OCI-M1 (cell line): Measurements from ENCODE around the gene UBE3B.

Experiments
- DNase-seq: peaks from one replicate; lab custom pipeline; 2025; lab: John Stamatoyannopoulos, UW

UBE3B gene

DNA sequence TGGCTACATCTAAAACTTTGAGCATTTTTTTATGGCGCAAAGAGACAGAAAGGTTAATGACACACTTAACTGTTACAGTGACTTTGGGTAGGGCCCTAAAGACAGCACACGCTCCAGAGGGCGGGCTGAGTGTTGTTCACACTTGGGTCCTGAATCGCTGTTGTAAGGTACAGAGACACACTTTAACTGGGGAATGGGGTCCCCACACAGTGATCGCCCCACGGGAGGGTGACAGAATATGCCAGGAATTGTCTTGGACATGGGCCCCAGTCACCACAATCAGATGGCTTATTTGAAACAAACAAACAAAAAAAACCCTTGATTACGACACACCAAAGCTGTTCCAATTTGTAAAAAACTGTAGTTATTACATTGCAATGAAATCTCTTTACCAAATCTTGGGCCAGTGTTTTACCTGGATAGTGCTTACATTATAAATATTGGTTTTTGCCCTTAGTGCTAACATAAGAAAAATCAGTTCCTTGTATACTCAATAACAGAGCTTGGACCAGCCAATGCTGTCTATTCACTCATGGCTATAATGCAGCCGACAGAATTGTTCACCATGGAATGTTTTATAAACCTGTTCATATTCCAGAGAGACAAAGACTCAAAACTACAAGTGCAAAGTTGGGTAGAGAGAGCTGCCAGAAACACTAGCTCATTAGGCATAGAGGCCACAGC is 28.6 kb upstream of the UBE3B start:
- no peak for DNase-seq

DNA sequence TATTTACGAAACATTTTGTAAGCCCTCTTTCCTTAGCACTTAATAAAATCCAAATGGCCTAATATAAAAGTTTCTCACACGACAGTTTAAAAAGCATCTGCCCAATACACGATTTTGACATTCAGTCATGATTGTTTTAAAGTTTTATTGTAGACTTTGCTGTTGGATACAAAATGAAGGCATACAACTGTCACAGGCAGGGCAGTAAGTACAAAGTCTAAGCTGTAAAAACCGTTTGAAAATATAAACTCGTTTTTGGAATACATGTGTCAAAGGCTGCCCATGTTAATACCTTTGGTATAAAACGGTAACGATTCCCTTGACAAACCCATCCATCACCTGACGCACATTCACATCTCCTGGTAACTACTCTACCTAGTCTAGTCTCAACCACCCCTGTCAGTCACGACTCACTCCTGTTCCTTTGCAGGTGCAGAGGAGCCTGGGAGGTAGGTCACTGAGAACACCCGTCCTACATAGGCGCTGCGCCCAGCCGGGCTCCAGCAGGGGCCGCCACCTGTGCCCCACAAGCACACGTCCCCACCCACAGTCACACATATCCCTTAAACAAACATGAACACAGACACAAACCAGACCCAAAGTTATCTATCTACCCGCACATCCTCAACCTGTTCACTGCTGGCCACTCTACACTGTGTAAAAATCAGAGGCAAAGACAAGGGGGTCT is 27.4 kb upstream of the UBE3B start:
- no peak for DNase-seq

DNA sequence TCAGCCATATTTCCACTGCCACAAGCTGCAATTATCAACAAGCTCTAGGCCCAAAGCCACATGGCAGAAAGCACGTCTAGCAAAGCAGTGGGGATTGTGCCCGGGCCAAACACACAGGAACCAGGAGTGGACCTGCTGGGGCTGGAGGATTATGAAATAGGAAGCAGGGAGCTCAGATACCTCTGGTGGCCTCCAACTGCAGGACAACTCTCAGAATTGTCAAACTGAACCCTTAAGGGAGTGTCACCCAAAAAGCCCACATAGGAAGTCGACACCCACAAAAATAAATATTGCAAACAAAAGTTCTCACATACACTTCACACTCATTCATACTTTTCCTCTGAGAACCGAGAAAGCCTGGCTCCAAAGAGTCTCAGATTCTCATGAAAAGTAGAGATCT is 26.5 kb upstream of the UBE3B start:
- no peak for DNase-seq

DNA sequence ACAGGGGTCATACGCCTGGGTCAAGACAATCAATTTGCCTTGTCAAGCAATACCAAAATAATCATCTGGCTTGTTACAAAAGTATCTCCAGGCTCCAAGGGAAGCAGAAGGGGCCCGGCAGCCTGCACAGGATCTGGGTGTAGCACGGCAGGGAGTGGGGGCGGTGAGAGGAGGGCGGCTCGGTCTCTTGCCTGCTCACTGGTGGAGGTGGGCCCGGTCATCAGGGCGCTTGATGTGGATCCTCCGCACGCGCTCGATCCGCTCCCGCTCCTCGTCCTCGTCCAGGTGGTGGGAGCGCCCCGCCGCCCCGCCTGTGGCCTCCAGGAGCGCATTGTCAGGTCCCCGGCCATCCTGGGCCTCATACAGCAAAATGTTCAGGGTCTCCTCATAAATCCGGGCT is 26.0 kb upstream of the UBE3B start:
- DNase-seq: no peak

DNA sequence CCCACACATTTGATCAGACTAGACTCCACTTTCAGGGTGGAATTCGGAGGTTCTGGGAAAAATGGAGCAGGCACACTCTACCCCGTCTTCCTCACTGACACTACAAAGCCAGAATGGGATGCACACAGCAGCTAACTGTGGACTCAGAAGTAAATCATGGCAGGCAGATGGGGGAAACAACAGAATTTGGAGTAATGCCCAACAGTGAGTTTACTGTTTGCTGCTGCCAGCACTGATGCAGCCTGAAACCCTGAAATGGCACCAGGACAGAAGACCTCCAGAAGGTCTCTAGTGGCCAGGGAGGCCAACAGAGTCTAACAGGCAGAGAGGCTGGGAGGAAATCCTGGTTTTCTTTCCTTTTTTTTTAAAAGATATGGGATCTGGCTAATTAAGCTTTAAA is 24.9 kb upstream of the UBE3B start:
- no peak for DNase-seq

DNA sequence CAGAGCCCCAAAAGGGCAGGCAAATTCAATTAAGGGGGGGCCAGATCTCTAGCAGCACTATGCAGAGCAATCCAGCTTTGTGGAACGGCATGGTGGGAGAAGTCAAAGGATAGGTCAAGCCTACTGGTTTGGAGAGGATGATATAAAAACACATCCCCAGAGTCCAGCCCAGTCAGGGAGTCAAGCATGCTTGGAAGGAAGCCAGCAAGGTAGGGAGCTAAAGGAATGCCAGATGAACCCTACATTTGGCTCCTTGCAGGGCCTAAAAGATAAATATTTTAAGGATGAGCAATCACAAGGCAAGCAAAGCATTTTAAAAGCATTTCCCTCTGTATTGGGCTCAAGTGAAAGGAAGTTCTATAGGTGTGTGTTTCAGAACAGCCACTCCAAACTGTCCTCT is 21.7 kb upstream of the UBE3B start:
- DNase-seq: no peak

DNA sequence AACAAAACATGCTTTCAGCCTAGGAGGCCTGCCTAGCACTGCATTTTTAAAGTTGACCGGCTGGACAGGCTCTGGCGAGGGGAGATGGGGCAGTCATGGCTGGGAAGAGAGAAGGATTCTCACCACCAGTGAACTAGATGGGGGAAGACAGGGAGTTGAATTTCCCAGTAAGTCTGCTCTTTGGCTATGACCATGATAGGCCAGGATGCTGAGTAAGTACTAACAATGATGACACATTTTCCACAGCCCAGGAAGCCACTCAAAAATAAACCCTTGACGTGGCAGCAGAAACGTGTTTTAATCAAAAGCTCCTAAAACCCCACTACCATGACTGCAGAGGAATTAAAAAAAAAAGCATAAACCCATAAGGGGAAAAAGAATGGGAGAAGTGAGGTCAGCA is 19.3 kb upstream of the UBE3B start:
- DNase-seq: no peak

DNA sequence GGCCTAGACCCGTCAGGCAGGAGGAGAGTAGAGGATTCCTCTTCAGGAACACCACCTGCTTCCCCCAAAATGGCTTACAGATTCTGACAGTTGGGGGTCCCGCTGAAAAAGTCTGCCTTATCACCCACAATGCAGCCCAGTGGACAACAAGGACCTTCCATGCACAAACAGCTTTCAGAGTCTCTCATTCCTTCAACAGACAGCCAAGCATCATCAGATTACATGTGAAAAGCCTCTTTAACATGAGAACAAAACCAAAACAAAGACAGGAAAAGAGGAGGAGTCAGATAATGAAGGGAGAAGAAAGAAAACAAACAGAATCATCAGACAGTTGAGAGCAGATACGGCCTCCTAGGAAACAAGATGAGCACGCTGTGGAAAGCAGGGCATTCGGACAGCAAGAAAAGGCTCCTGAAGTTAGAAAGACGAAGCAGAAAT is 18.6 kb upstream of the UBE3B start:
- DNase-seq: no peak

DNA sequence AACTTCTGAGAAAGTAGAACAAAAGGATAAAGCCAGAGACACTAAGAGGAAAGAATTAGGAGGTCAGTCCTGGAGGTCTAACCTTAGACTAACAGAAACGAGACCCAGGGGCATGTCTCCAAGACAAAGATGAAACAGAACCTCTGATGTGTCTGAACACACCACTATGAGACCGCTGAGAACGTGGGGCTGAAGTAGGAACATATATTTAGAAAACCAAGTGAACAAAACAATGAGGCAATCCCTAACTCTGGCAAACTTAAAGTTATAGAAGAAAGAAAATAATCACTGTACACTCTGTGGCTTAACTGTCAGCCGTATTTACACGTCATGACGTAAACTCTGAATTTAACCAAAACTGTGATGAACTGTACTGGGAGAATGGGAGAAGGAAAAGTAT is 18.2 kb upstream of the UBE3B start:
- DNase-seq: no peak

DNA sequence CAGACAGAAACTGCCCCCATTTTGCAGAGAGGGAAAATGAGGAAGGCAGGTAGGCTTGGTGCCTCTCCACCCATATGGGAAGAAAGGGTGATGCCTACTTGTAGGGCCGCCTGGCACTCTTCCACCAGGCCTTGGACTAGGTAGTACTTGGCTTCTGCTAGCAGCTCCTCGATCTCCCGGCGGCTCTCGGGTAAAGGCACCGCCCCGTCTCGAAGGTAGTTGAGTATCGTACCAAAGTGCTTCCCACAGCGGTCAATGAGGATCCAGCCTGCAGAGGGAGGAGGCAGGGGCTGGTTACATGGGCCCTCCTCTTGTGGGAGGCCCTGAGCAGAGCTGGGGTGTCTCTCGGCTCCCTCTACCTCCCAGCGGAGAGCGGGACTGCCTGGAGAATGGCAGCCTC is 16.9 kb upstream of the UBE3B start:
- DNase-seq: no peak

DNA sequence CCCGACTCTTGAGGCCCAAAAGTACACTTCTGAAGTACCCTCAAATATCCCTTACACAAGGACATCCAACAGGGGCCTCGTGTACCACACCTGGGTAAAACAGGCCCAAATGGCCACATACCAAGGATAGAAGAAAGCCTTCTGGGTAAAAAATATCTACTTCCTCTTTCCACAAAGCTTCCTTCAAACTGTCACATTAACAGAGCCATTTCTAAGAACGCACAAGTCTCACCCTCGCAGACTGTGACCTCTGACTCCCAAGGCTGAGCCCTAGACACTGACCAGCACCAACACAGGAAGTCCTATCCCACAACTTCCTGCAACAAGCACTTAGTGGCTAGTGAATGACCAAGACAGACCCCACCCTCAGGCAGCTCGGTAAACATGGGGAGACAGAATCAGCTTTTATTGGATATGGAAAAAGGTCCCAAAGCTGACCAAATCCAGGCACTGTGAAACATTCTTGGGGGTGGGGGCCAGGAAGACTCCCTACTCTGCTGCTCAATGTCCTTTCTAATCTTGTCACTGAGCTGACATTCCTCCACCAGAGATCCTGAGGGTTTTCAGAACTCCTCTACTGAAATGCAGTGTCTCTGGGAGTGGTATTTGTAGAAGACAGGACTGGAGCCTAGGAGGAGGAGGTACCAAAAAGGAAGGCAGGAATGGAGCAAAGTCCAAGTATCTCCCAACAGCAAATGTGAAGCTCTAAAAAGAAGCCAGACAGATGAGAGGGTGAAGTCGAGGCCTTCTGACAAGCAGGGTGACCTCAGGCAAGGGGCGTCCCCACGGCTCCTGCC is 16.2 kb upstream of the UBE3B start:
- DNase-seq: peak; percentile 94

DNA sequence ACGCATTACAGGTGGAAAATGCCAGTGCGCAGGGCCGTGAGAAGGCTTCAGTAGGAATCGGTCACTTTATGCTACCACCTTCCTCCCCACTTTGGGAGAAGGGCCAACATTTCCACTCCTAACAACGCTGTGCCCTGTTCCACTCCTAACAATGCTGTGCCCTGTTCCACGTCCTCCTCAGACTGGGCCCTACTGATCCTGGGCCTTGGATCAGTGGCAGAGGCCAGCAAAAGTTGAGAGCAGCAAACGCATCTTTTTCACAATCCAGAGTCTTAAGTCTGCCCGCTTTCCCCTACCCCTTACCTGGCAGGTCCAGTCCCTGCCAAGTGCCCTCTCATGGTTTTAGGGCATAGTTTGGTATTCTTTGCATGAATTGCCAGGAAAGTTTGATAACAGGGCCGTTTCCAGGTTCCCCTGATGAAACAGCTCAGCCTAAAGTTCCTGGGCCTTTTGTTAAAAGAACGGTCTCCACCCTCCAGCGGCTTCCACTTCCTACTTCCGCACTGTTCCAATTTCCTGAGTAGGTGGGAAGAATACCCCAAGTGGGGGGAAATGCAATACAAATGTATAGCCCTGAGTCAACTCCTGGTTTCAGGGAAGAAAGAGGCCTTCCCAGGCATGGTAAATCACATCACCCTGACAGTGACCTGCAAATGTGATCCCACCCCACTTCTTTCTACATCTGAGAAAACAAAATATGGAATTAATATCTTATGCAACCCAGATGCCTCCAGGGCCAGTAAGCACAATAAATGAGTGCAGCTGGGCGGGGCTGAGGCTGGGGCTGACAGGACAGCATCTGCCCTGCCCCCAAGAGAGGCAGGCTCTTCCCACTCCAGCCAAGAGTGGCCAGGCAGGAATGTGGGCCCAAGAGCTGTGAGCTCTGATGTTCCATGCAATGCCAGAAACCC is 15.3 kb upstream of the UBE3B start:
- no peak for DNase-seq

DNA sequence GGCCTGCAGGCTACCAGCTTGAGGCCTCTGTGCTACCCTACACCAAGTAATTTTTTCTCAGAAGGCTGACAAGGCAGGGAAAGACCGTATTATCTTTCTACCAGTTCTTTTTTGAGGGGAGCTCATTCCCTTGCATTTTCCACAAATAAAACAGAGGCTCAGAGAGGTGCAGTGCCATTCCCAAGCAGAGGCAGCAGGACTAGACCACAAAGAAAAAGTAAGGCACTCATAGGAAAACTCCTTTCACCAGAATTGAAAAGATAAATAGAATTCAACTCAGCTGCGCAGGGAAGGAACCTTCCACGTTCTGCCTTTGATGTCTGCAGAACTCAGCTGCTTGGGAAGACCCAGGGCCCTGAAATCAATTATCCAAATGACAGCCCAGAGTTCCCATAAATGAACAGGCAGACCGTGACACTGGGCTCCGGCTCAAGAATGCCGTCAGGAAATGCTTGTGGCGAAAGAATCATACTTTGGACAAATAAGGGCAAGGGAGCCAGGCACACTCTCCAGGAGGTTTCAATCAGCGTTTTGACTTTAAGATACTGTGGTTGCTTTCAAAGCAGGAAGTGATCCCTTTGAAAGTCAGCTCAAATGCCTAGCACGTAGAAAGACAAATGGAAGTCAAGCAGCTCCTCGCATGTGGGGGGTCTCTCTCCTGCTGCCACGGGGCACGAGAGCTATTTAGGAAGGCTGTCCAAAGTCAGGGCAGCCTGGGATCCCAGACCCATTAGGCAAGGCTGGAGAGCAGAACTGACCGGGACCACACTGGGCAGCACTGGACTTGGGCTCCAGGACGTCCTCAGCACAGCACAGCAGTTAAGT is 14.4 kb upstream of the UBE3B start:
- no peak for DNase-seq

DNA sequence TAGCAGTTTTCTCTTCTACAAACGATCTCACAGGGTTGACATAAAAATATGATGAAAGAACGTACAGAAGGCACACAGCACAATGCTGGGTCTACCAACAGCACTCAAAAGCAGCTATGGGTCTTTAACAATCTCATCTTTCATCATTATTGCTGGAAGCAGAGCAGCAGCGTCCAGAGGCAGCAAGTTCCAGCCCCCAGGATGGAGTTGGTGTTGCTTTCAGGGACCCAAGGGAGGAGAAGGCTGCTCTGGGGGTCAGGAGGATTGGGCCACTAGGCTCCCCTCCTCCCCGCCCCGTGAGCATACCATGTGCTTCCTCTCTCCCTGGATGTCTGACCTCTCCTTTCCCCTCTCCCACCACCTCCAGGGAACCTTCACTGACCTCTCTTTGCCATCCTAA is 13.7 kb upstream of the UBE3B start:
- no peak for DNase-seq

DNA sequence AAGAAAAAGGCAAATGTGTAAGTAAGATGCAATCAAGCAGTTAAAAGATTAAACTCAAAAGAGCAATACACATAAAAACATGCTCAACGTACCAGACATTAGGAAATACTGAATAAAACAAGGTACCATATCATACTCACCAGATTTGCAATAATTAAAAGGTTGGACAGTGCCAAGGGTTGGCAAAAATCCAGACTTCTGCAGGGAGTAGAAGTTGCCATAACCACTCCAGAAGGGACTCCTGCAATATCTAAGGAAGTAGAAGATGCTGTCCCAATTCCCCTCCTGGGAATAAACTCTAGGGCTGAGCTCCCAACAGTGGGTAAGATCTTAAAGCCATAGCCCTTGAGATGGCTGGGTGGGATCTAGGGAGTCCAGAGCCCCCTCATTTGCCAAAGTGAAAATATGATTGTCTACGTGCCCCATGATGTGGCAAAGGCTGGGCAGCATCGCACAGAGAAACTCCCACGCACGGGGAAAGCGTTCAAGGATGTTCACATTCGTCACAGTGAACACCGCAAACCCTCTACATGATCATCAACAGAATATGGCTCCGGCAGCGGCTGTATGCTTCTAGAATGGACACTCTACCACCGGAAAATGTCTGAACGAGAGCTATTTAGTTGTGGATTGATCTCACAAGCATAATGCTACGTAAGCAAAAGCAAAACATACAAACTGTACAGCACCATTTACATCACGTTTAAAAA is 12.6 kb upstream of the UBE3B start:
- no peak for DNase-seq

DNA sequence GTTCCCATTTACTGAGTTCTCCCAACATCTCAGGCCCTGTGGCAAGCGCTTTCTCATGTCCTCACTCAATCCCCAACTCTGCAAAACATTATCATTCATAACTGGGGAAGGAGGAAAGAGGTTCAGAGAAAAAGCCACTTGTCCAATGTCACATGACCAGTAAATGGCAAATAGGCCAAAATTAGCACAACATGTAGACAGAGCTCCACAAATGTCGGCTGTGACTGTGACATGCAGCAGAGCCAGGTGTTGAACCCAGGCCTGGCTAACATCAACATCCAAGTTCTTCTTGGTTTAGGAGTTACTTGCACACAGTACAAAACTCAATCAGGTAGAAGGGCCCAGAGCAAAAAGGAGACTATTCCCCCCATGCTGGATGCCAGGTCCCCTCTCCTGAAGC is 11.1 kb upstream of the UBE3B start:
- no peak for DNase-seq

DNA sequence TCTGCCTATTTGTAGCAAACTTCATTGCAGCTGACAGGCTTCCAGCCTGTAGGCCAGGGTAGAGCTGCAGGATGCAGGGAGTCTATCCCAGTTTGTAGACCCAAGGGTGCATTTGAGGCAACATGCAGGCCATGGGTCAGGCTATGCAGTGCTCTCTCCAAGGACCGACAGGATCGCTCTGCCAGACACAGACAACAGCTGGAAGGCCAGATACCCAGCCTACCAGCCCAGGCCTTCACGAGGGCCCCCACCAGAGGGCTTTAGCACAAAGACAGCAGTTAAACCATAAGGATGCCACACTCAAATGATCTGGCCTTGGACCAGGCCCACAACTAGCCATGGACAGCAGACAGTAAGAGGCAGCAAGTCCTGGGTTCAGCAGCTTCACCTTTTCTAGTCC is 10.6 kb upstream of the UBE3B start:
- no peak for DNase-seq

DNA sequence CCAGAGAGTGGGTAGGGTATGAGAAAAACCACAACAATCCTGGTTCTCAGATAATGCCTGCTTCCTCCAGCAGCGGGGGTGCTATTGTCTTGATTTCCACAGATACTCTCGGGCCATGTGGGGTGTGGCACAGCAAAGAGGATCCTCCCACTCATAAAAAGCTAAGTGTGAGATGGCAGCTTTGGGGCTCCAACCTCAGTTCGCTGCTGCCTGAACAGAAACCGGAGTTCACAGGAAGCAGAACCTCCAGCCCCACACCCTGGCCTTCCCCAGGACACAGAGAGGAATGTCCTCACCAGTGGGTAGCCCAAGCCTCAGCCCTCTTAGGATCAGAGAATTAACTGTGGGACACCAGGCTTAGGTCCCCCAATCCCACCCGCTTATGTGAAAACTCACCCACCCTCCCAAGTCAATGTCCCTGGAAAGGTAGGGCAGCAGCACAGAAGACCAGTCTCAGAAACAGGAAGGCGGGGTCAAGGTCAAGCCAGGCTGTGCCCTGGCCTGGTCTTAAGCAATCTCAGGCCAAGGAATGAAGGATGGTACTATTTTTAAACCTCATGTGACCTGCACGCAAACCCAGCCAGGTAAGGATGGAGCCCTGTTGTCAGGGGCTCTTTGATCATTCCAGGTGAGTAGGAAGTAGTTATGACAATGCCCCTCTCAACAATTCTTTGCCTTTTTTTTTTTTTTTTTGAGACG is 9.3 kb upstream of the UBE3B start:
- DNase-seq: peak; percentile 81

DNA sequence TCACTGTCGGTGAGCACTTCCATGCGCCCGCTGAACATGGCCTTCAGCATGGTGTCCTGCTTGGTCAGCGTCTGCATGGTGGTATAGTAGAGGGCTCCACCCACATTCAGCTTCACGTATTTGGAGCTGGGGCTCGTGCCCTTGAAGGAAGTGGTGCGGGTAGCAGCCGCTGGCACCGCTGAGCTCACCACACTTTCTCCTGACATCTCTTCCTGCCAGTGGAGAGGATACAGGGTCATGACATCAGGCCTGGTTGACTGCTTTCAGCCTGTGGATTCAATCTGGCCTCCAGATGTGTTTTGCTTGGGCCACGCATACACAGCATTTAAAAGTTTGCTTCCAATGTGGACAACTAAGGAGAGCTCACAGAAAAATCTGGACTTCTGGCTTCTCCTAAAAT is 7.9 kb upstream of the UBE3B start:
- no peak for DNase-seq

DNA sequence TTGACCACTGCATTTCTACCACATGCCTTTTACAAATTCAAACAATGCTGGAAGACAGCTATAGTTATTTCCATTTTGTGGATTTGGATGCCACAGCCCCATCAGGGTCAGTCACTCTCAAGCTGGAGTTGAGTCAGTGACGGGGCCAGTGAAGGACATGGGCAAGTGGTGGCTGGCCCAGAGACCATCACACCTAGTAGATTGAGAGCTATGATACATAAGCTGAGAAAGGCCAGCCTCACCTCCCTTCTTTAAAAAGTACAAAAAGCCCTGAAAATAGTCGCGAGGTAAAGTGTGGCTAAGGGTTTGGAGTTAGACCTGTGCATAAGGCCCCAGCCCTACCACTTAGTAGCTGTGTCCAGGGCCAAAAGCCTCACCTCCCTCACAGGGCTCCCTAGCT is 4.4 kb upstream of the UBE3B start:
- DNase-seq: no peak
